ENCODE data around the gene TRAPPC1. TPM values are rescaled to one million over a fixed set of nuclear protein-coding genes. Genes with fewer than 3 reads are reported as not detected.

TRAPPC1 gene
- total and polyA plus RNA-seq, 3 donors from 2014 or later = 76.1 to 115 (median 96.1) TPM

DNA sequence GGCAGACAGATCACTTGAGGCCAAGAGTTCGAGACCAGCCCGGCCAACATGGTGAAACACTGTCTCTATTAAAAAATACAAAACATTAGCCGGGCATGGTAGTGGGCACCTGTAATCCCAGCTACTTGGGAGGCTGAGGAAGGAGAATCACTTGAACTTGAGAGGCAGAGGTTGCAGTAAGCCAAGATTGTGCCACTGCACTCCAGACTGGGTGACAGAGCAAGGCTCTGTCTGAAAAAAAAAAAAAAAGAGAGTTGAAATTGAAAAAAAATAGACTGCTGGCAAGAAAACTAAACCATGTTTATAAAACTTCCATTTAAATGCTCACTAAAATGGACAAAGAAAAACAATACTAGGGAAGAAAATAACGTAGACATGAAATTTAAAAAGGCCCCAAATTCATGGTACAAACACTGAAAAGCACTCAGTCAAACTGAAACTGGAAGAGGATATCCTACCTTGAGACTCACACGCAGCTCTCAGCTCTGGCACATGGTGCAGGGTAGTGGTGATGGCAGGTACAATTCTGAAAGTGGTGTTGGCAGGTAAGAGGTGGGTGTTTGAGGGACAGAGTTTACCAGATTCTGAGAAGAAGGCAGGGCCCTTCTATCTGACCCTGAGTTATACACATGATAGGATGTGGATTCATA is 19.5 kb upstream of the TRAPPC1 start:
- WGBS, 2 donors = 70 to 76% methylated on average over 5 of the region's 5 CpGs
- no peak for DNase-seq
- TF ChIP-seq, protein P1, sequence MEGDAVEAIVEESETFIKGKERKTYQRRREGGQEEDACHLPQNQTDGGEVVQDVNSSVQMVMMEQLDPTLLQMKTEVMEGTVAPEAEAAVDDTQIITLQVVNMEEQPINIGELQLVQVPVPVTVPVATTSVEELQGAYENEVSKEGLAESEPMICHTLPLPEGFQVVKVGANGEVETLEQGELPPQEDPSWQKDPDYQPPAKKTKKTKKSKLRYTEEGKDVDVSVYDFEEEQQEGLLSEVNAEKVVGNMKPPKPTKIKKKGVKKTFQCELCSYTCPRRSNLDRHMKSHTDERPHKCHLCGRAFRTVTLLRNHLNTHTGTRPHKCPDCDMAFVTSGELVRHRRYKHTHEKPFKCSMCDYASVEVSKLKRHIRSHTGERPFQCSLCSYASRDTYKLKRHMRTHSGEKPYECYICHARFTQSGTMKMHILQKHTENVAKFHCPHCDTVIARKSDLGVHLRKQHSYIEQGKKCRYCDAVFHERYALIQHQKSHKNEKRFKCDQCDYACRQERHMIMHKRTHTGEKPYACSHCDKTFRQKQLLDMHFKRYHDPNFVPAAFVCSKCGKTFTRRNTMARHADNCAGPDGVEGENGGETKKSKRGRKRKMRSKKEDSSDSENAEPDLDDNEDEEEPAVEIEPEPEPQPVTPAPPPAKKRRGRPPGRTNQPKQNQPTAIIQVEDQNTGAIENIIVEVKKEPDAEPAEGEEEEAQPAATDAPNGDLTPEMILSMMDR (IDR thresholded peaks at IDR 0.05) = no peak
- no peak for TF ChIP-seq POLR2A (IDR thresholded peaks at IDR 0.05)
- Histone ChIP-seq H3K27ac (no peak overlapping the region), H3K4me1 (no peaks in the 10 kb centered on the region), H3K4me3 (no peak overlapping the region), H3K27me3 (no peaks in the 10 kb centered on the region), H3K36me3 (ENCODE audit: low read depth, missing control alignments) (no peaks in the 10 kb centered on the region), H3K9me3 (no peaks in the 10 kb centered on the region)
- intact Hi-C loops (cut with DNase I; ENCODE audit: low total_unique reads) = no loop called here

GRCh38 chr17:7950578-7950977 is 18.8 kb upstream of the TRAPPC1 start:
- 57 to 78% methylated on average over 3 of the region's 3 CpGs for WGBS, 2 donors
- Histone ChIP-seq H3K4me1 (no peaks in the 10 kb centered on the region), H3K27me3 (no peaks in the 10 kb centered on the region), H3K36me3 (ENCODE audit: low read depth, missing control alignments) (no peaks in the 10 kb centered on the region), H3K9me3 (no peaks in the 10 kb centered on the region), H3K27ac (no peak overlapping the region), H3K4me3 (no peak overlapping the region)
- TF ChIP-seq POLR2A (IDR thresholded peaks at IDR 0.05) = no peak
- TF ChIP-seq, protein P1 (IDR thresholded peaks at IDR 0.05) = no peak
- no peak for DNase-seq
- intact Hi-C loops (cut with DNase I; ENCODE audit: low total_unique reads) = no loop called here

- TF ChIP-seq, protein P1 (IDR thresholded peaks at IDR 0.05) = no peak
- no peak for TF ChIP-seq POLR2A (IDR thresholded peaks at IDR 0.05)
- Histone ChIP-seq H3K36me3 (ENCODE audit: low read depth, missing control alignments) (no peaks in the 10 kb centered on the region), H3K9me3 (no peaks in the 10 kb centered on the region), H3K4me1 (no peaks in the 10 kb centered on the region), H3K27ac (no peak overlapping the region), H3K27me3 (no peaks in the 10 kb centered on the region), H3K4me3 (no peak overlapping the region)
- intact Hi-C loops (cut with DNase I; ENCODE audit: low total_unique reads) = no loop called here
- no peak for DNase-seq
- 71 to 72% methylated on average over 5 of the region's 5 CpGs for WGBS, 2 donors
Measured at GRCh38 chr17:7947651-7948050, 15.9 kb upstream of the TRAPPC1 start.

DNA sequence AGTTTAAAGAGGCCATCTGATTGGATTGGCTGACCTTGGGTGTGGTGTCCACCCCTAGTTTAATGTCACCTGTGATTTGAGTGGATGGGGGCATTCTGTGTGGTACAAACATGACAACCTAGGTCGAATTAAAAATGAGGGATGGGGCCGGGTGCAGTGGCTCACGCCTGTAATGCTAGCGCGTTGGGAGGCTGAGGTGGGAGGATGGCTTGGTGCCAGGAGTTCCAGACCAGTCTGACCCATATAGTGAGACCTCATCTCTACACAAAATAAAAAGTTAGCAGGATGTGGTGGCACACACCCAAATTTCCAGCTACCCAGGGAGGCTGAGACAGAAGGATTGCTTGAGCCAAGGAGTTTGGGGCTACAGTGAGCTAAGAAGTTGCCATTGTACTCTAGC is 14.7 kb upstream of the TRAPPC1 start:
- Histone ChIP-seq H3K4me1 (no peaks in the 10 kb centered on the region), H3K4me3 (no peak overlapping the region), H3K27ac (no peak overlapping the region), H3K27me3 (no peaks in the 10 kb centered on the region), H3K36me3 (ENCODE audit: low read depth, missing control alignments) (no peaks in the 10 kb centered on the region), H3K9me3 (no peaks in the 10 kb centered on the region)
- intact Hi-C loops (cut with DNase I; ENCODE audit: low total_unique reads) = no loop called here
- no peak for DNase-seq
- no peak for TF ChIP-seq POLR2A (IDR thresholded peaks at IDR 0.05)
- TF ChIP-seq, protein P1 (IDR thresholded peaks at IDR 0.05) = no peak
- WGBS, 2 donors = 67 to 75% methylated on average over 5 of the region's 5 CpGs

GRCh38 chr17:7945651-7946050 is 13.9 kb upstream of the TRAPPC1 start:
- no peak for DNase-seq
- no peak overlapping the region for H3K27ac ChIP-seq
- TF ChIP-seq, protein P1 (IDR thresholded peaks at IDR 0.05) = no peak
- TF ChIP-seq POLR2A (IDR thresholded peaks at IDR 0.05) = no peak
- H3K27me3 ChIP-seq = no peaks in the 10 kb centered on the region
- H3K36me3 ChIP-seq (ENCODE audit: low read depth, missing control alignments) = no peaks in the 10 kb centered on the region
- H3K9me3 ChIP-seq = no peaks in the 10 kb centered on the region
- no peak overlapping the region for H3K4me3 ChIP-seq
- intact Hi-C loops (cut with DNase I; ENCODE audit: low total_unique reads) = no loop called here
- 86 to 89% methylated on average over 7 of the region's 7 CpGs for WGBS, 2 donors
- no peaks in the 10 kb centered on the region for H3K4me1 ChIP-seq
